ENCODE measurements around the gene MMP23B.

Gene MMP23B

GRCh38 chr1:1610796-1611195 is 21.2 kb upstream of the MMP23B start:
- H3K4me3 ChIP-seq (replicated peaks in 1 of 2; ENCODE audit: low read depth in 2 of 2, low read length in 2 of 2), result no peak overlapping the region
- no peak for DNase-seq (ENCODE audit: low read depth in 2 of 2)
- TF ChIP-seq CTCF (IDR thresholded peaks at IDR 0.05; ENCODE audit: low read depth, low read length), result no peak

- no peak for TF ChIP-seq CTCF (IDR thresholded peaks at IDR 0.05; ENCODE audit: low read depth, low read length)
- no peak overlapping the region for H3K4me3 ChIP-seq (replicated peaks in 1 of 2; ENCODE audit: low read depth in 2 of 2, low read length in 2 of 2)
- no peak for DNase-seq (ENCODE audit: low read depth in 2 of 2)
These were observed 19.9 kb upstream of the MMP23B start for GRCh38 chr1:1612104-1612400.

GRCh38 chr1:1613509-1614082 is 18.4 kb upstream of the MMP23B start:
- H3K4me3 ChIP-seq (replicated peaks in 1 of 2; ENCODE audit: low read depth in 2 of 2, low read length in 2 of 2), result peak overlapping the region; percentile 92 to 95
- DNase-seq (ENCODE audit: low read depth in 2 of 2), result no peak
- TF ChIP-seq CTCF (IDR thresholded peaks at IDR 0.05; ENCODE audit: low read depth, low read length), result no peak

GRCh38 chr1:1614204-1614953 is 17.6 kb upstream of the MMP23B start:
- peak overlapping the region; percentile 92 to 95 for H3K4me3 ChIP-seq (replicated peaks in 1 of 2; ENCODE audit: low read depth in 2 of 2, low read length in 2 of 2)
- DNase-seq (ENCODE audit: low read depth in 2 of 2), result peak; percentile 85 to 93
- TF ChIP-seq CTCF (IDR thresholded peaks at IDR 0.05; ENCODE audit: low read depth, low read length), result no peak

GRCh38 chr1:1614954-1615255 is 17.1 kb upstream of the MMP23B start:
- H3K4me3 ChIP-seq (replicated peaks in 1 of 2; ENCODE audit: low read depth in 2 of 2, low read length in 2 of 2), result peak overlapping the region; percentile 92 to 95
- TF ChIP-seq CTCF (IDR thresholded peaks at IDR 0.05; ENCODE audit: low read depth, low read length), result no peak
- no peak for DNase-seq (ENCODE audit: low read depth in 2 of 2)

- peak; percentile 96 to 97 for DNase-seq (ENCODE audit: low read depth in 2 of 2)
- peak within 1 kb of the TSS; percentile 92 to 95 for H3K4me3 ChIP-seq (replicated peaks in 1 of 2; ENCODE audit: low read depth in 2 of 2, low read length in 2 of 2)
- TF ChIP-seq CTCF (IDR thresholded peaks at IDR 0.05; ENCODE audit: low read depth, low read length), result no peak
These were observed 16.5 kb upstream of the MMP23B start, which contains the start of gene MIB2 for GRCh38 chr1:1615256-1616044. TSS of gene MIB2 (plus strand) at chr1:1615500. CDS start at chr1:1623453, 7,953 bp downstream.

Data from cardiac fibroblast (primary cell).